Caco-2 (cell line): Measurements from ENCODE around the gene TMEM190. TPM values are rescaled to one million over a fixed set of nuclear protein-coding genes. Genes with fewer than 3 reads are reported as not detected.
"Not testable (repeated sequence)": the region's sequence is repeated elsewhere in the genome, so short reads cannot be mapped to it uniquely, and the experiment has no call there.

Experiments used
- BruUV-seq: library from RNA; stranded (reverse); fragments of 400-500 nt; replicated peaks from 2 replicates; lab custom pipeline; 2021; lab: Mats Ljungman, UMichigan
- CTCF ChIA-PET: fragments of 300-600 bp; sonication (Branson Sonifier 250); formaldehyde crosslinking; loops from one replicate; lab custom pipeline; 2022; ENCODE audit warnings: antibody characterized with exemption; lab: Charles Lee
- POLR2A ChIA-PET: fragments of 300-600 bp; sonication (Branson Sonifier 250); formaldehyde crosslinking; loops from one replicate; lab custom pipeline; 2022; ENCODE audit warnings: antibody characterized with exemption; lab: Charles Lee
- DNase-seq, 2 experiments: peaks; one replicate each; pipeline versions ENCODE4 v3.0.0 to v3.0.0-alpha.2; 2020 to 2022
- H3K27me3 ChIP-seq: replicated peaks from 2 replicates; pipeline ENCODE4 v1.6.0; 2011; ENCODE audit warnings: low read length; ENCODE audit not compliant: control insufficient read depth, insufficient read depth
- H3K36me3 ChIP-seq: 2 replicates; pipeline ENCODE4 v1.5.1; 2011; ENCODE audit warnings: low read length; ENCODE audit not compliant: control insufficient read depth, insufficient read depth
- H3K4me1 ChIP-seq: fragments of 250-450 bp; sonication (Bioruptor Pico); 2 replicates; pipeline ENCODE4 v1.5.1; 2020; ENCODE audit warnings: mild to moderate bottlenecking
- H3K4me3 ChIP-seq: 2 replicates; pipeline ENCODE4 v1.5.1; 2011; ENCODE audit warnings: low read depth, mild to moderate bottlenecking, control low read depth, low read length
- H3K9me3 ChIP-seq: fragments of 250-450 bp; sonication (Bioruptor Pico); 2 replicates; pipeline ENCODE4 v1.5.1; 2020; ENCODE audit warnings: mild to moderate bottlenecking, moderate library complexity
- H3K27ac Mint-ChIP-seq: one replicate; pipeline ENCODE4 v1.8.0; 2022; ENCODE audit warnings: mixed read lengths; ENCODE audit not compliant: unreplicated experiment
- H3K27me3 Mint-ChIP-seq: one replicate; pipeline ENCODE4 v1.8.0; 2022; ENCODE audit warnings: mixed read lengths; ENCODE audit not compliant: insufficient read depth, unreplicated experiment
- H3K36me3 Mint-ChIP-seq: one replicate; pipeline ENCODE4 v1.8.0; 2022; ENCODE audit warnings: mild to moderate bottlenecking, mixed read lengths; ENCODE audit not compliant: insufficient read depth, unreplicated experiment
- H3K4me1 Mint-ChIP-seq: one replicate; pipeline ENCODE4 v1.8.0; 2022; ENCODE audit warnings: low read depth, mixed read lengths; ENCODE audit not compliant: unreplicated experiment
- H3K4me3 Mint-ChIP-seq: one replicate; pipeline ENCODE4 v1.8.0; 2022; ENCODE audit warnings: mild to moderate bottlenecking, moderate library complexity, mixed read lengths; ENCODE audit not compliant: unreplicated experiment
- H3K9me3 Mint-ChIP-seq: one replicate; pipeline ENCODE4 v1.8.0; 2022; ENCODE audit warnings: mixed read lengths; ENCODE audit not compliant: unreplicated experiment
- intact Hi-C: fragments of 100-400 bp; cut with micrococcal nuclease; formaldehyde crosslinking; loops from one replicate; pipeline ENCODE4 v1.10.0; 2022; ENCODE audit not compliant: unreplicated experiment
- total RNA-seq: library from RNA; stranded (reverse); gene quantifications from 2 replicates; pipeline ENCODE4 v1.2.3, GENCODE V29; 2022
- TF ChIP-seq, protein P1 (sequence below), 2 experiments: fragments of 200-600 bp in 1 of 2; IDR thresholded peaks; 1 replicate in 1 of 2; 2 replicates in 1 of 2; pipeline versions ENCODE4 v1.5.1 to v1.8.0; 2011 to 2022; ENCODE audit warnings: antibody characterized with exemption in 1 of 2, control low read depth in 1 of 2, inconsistent platforms in 1 of 2, low read depth in 1 of 2, low read length in 1 of 2, mild to moderate bottlenecking in 1 of 2, moderate library complexity in 1 of 2; ENCODE audit not compliant: insufficient read depth in 1 of 2, severe bottlenecking in 1 of 2, unreplicated experiment in 1 of 2

Gene TMEM190
- total RNA-seq, 1 experiment from 2014 or later, result not detected

DNA sequence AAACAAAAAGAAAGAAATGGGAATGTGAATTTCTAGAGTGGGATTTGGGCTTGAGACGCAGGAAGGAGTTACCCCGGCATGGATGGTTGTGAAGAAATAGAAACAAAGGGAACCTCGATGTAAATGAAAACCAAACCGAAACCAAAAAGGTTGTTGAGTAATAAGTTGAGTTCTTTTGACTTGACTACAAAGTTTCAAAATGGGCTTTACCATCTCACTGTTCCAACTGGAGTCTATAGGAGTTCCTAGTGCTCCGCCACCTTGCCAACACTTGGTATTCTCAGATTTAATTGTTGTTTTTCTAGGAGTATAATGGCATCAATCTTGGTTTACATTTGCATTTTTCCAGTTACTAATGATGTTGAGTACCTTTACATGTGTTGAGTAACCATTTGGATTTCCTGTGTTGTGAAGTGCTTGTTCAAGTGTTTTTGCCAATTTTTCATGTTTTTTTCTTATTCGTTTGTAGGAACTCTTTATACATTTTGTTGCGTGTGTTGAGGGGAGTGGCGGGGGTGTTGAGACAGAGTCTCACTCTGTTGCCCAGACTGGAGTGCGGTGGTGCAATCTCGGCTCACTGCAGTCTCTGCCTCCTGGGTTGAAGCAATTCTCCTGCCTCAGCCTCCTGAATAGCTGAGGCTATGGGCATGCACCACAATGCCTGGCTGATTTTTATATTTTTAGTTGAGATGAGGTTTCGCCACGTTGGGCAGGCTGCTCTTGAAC is 21.7 kb downstream of the TMEM190 start:
- Mint-ChIP-seq H3K27ac (peak overlapping the region; percentile 56), H3K27me3 (no peaks in the 10 kb centered on the region), H3K36me3 (peaks cover 60% of the 10 kb centered on the region), H3K4me3 (no peak overlapping the region), H3K9me3 (no peaks in the 10 kb centered on the region), H3K4me1 (no peaks in the 10 kb centered on the region)
- no peaks in the 10 kb centered on the region for H3K9me3 ChIP-seq
- ChIA-PET POLR2A (interaction anchor here (1.5 kb wide), 1 partner anchor 9 kb away, joined by 15 read pairs; the partner anchor contains the start of gene UBE2S), CTCF (interaction anchor here (0.6 kb wide), 1 partner anchor 105 kb away, joined by 3 read pairs; no protein-coding TSS in a partner anchor)
- no TSS peak for BruUV-seq
- no peaks in the 10 kb centered on the region for H3K4me1 ChIP-seq
- TF ChIP-seq, protein P1, sequence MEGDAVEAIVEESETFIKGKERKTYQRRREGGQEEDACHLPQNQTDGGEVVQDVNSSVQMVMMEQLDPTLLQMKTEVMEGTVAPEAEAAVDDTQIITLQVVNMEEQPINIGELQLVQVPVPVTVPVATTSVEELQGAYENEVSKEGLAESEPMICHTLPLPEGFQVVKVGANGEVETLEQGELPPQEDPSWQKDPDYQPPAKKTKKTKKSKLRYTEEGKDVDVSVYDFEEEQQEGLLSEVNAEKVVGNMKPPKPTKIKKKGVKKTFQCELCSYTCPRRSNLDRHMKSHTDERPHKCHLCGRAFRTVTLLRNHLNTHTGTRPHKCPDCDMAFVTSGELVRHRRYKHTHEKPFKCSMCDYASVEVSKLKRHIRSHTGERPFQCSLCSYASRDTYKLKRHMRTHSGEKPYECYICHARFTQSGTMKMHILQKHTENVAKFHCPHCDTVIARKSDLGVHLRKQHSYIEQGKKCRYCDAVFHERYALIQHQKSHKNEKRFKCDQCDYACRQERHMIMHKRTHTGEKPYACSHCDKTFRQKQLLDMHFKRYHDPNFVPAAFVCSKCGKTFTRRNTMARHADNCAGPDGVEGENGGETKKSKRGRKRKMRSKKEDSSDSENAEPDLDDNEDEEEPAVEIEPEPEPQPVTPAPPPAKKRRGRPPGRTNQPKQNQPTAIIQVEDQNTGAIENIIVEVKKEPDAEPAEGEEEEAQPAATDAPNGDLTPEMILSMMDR (IDR thresholded peaks at IDR 0.05; ENCODE audit: insufficient read depth in 1 of 2, low read depth in 1 of 2, low read length in 1 of 2, severe bottlenecking in 1 of 2, unreplicated experiment in 1 of 2), result no peak
- DNase-seq, result no peak
- peaks cover 4% of the 10 kb centered on the region; the same call in 1 of the 2 replicates for H3K36me3 ChIP-seq
- intact Hi-C loops, result no loop called here
- no peaks in the 10 kb centered on the region for H3K27me3 ChIP-seq
- no peak overlapping the region for H3K4me3 ChIP-seq

GRCh38 chr19:55400281-55401087 is 23.9 kb downstream of the TMEM190 start:
- Mint-ChIP-seq H3K4me3 (peak overlapping the region; percentile 14), H3K4me1 (peaks cover 2% of the 10 kb centered on the region), H3K27me3 (no peaks in the 10 kb centered on the region), H3K27ac (peak overlapping the region; percentile 17), H3K36me3 (peaks cover 80% of the 10 kb centered on the region), H3K9me3 (no peaks in the 10 kb centered on the region)
- Histone ChIP-seq H3K9me3 (no peaks in the 10 kb centered on the region), H3K27me3 (no peaks in the 10 kb centered on the region), H3K4me3 (no peak overlapping the region), H3K36me3 (peaks cover 6% of the 10 kb centered on the region; the same call in 1 of the 2 replicates), H3K4me1 (no peaks in the 10 kb centered on the region)
- TF ChIP-seq, protein P1 (IDR thresholded peaks at IDR 0.05; ENCODE audit: insufficient read depth in 1 of 2, low read depth in 1 of 2, low read length in 1 of 2, severe bottlenecking in 1 of 2, unreplicated experiment in 1 of 2), result no peak
- intact Hi-C loops, result loop anchor here (10.0 kb wide), 1 partner anchor 104 kb away; no protein-coding TSS in a partner anchor
- CTCF ChIA-PET, result no interaction called here
- BruUV-seq, result no TSS peak
- POLR2A ChIA-PET, result no interaction called here
- no peak for DNase-seq

- intact Hi-C loops, result loop anchor here (10.0 kb wide), 1 partner anchor 103 kb away; no protein-coding TSS in a partner anchor
- BruUV-seq, H3K27me3 ChIP-seq, DNase-seq, H3K9me3 ChIP-seq, H3K4me3 Mint-ChIP-seq, H3K4me1 ChIP-seq, POLR2A ChIA-PET, H3K4me3 ChIP-seq, H3K27me3 Mint-ChIP-seq, H3K36me3 ChIP-seq, CTCF ChIA-PET, H3K9me3 Mint-ChIP-seq, H3K27ac Mint-ChIP-seq: not testable (repeated sequence)
- H3K4me1 Mint-ChIP-seq, result peaks cover 11% of the 10 kb centered on the region
- H3K36me3 Mint-ChIP-seq, result peaks cover 89% of the 10 kb centered on the region
Measured at GRCh38 chr19:55401390-55401789, 24.8 kb downstream of the TMEM190 start.
